DMS114 treated with DMSO at 0.1 percent for 48 hours (cell line): Measurements from ENCODE around the gene SHISA6.

ENCODE experiments used
- DNase-seq: peaks from one replicate; lab custom pipeline; 2025; ENCODE audit not compliant: unreplicated experiment; lab: John Stamatoyannopoulos, UW

SHISA6 gene

GRCh38 chr17:11564589-11565380 is 323.8 kb downstream of the SHISA6 start:
- DNase-seq, result no peak

- no peak for DNase-seq
These were observed 324.6 kb downstream of the SHISA6 start for GRCh38 chr17:11565591-11565990.

DNA sequence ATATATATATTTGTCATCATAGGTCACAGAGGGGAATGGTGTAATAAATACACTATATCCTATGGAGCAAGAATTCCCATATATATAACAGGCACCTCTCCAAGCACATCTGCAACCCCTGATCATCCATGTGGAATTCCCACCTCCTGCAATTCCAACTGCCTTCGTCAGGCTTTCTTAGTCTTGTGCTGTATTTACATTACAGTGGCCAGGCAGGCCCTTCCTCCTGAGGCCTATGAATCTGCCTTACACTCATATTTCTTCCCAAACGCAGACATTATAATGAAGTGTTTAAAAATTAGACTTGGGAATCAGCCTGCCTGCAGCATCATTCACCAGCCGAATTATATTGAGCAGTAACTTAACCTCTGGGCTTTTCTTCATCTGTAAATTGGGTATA is 338.0 kb downstream of the SHISA6 start:
- DNase-seq, result no peak

DNA sequence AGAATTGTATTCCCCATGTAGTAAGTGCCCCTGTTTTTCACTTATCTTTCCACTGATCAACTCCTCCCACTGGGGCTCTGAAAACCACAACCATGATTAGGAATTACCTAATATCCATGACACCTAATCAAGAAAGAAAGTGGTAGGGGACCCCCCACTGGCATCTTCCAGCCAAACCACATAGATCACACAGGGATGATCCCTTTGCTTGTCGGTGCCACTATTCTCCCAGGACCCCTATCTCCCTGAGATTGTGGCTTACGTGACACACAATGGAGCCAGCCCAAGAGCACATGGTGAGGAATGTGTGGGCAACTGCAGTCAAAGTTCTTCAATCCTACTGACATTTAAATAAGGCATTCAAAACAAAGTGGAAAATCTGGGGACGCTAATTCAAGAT is 339.7 kb downstream of the SHISA6 start:
- DNase-seq, result no peak

GRCh38 chr17:11582217-11582616 is 341.2 kb downstream of the SHISA6 start:
- DNase-seq, result no peak

- no peak for DNase-seq
These were observed 342.4 kb downstream of the SHISA6 start for GRCh38 chr17:11583306-11583992.

GRCh38 chr17:11589716-11590115 is 348.7 kb downstream of the SHISA6 start:
- DNase-seq, result no peak

DNA sequence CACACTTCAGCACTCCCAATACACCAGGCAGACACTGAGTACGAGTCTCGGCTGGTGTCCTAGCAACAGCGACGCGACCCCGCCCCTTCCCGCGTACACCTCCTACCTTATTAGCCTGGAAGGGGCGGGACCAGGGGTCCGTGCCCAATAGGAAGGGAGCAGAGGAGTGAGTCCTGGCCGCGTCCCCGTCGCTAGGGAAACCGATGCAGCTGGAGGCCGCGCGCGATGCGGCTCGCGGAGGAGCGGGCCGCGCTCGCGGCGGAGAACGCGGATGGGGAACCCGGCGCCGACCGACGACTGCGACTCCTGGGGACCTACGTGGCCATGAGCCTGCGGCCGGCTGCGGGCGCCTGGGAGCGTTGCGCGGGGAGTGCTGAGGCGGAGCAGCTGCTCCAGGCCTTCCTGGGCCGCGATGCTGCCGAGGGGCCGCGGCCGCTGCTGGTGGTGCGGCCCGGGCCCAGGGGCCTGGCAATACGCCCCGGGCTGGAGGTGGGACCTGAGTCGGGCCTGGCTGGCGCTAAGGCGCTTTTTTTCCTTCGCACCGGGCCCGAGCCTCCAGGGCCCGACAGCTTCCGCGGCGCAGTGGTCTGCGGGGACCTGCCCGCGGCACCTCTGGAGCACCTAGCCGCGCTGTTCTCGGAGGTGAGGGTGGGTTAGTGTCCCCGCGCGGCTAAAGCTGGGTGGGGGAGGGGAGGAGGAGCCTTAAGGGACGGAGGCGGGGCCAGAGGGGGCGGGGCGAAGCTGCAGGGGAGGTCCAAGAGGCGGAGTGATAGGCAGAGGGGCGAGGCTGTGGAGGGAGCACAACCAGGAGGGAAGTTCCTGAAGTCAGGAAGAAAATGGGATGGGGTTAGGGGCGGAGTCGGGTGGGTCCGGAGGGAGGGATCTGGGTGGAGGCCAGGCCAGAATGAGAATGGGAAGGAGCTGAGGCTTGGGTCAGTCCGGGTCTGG is 357.5 kb downstream of the SHISA6 start, which contains the start of gene DNAH9:
DNAH9 (plus strand) TSS at position 197 of the 948 bp plus-strand sequence; CDS start at position 226, 29 bp downstream.
- peak; percentile 87 for DNase-seq

DNA sequence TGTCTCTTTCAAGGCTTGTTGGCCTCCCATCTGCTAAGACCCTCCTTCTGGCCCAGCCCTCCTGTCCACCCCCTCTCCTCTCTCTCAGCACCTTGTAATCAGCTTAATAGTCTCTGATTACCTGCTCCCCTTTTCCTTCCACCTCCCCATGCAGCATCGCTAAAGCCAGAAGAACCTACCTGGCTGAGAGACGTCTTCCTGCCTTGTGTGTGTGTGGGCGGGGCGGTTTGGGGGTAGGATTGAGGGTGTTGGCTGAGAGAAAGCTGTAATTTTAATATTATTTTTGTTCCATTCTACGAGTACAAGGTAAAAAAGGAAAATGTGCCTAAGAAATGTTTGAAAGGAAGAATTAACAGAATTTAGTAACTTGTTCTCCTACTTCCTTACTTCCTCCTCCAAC is 360.6 kb downstream of the SHISA6 start:
- no peak for DNase-seq

GRCh38 chr17:11608396-11608795 is 367.4 kb downstream of the SHISA6 start:
- DNase-seq, result no peak

GRCh38 chr17:11610999-11611566 is 370.1 kb downstream of the SHISA6 start:
- DNase-seq, result no peak

DNA sequence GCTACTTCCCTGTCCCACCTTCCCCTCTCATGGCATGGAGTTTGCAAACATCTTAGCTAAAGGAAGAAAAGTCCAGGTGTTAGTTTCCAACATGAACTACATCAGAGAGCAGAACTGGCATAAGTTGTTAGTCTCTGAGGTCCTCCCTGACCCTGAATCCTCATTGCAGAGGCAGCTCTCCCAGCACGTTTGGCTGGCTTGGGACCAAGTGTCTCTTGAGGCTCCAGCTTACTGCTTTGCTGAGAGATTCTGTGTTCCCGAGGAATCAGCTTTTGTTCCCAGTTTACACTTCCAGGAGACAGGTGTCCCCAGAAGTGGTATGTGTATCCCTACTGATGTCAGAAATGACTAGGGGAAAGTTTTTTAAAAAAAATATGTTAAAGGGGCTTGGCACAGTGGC is 371.9 kb downstream of the SHISA6 start:
- DNase-seq, result no peak
